Smooth muscle cell of the coronary artery (primary cell): ENCODE data around the gene SLC13A1. TPM values are rescaled to one million over a fixed set of nuclear protein-coding genes. Genes with fewer than 3 reads are reported as not detected.

ENCODE experiments used
- total RNA-seq: library from RNA; depleted of rRNA; stranded (reverse); fragments of >200 nt; gene quantifications from 2 replicates; pipeline ENCODE4 v1.2.3, GENCODE V29; 2014; ENCODE audit warnings: low replicate concordance

Gene SLC13A1, protein sequence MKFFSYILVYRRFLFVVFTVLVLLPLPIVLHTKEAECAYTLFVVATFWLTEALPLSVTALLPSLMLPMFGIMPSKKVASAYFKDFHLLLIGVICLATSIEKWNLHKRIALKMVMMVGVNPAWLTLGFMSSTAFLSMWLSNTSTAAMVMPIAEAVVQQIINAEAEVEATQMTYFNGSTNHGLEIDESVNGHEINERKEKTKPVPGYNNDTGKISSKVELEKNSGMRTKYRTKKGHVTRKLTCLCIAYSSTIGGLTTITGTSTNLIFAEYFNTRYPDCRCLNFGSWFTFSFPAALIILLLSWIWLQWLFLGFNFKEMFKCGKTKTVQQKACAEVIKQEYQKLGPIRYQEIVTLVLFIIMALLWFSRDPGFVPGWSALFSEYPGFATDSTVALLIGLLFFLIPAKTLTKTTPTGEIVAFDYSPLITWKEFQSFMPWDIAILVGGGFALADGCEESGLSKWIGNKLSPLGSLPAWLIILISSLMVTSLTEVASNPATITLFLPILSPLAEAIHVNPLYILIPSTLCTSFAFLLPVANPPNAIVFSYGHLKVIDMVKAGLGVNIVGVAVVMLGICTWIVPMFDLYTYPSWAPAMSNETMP
- not detected in 2 replicates for total RNA-seq

DNA sequence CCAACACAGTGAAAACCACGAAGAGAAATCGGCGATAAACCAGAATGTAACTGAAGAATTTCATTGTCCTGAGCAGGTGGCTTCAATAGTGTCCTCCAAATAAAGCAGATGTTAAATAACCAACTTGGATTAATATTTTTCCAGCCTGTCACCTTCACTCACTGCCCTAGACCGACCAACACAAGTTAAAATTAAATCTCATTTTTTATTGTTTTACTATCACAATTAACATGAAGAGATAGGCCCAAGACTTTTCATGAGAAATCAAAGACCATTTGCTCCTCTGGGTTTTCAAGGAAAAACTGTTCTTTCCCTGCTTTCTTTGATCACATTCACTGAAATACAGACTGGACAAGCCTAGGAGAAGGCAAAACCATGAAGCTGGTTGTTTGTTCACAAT lies at the start of gene SLC13A1:
Gene SLC13A1, minus strand, starts transcription at position 87 of the 400 bp plus-strand sequence. Its CDS starts 23 bp downstream, at position 64.

Other genes starting within 250 kb of the SLC13A1 start
- not detected in 2 replicates for gene TAS2R16, start 204.3 kb downstream of the SLC13A1 start, total RNA-seq